Activated effector memory CD4-positive, alpha-beta T cell treated with anti-CD3 and anti-CD28 coated beads, Interleukin-2, amount 50 U/mL, for 16 hours (primary cell): ENCODE measurements around the gene FDX2.
A peak's percentile ranks its signal among the peaks of the same experiment; 100 is the strongest.

Source experiments
- DNase-seq: peaks from one replicate; pipeline ENCODE4 v3.0.0-alpha.2; 2020

The FDX2 gene

DNA sequence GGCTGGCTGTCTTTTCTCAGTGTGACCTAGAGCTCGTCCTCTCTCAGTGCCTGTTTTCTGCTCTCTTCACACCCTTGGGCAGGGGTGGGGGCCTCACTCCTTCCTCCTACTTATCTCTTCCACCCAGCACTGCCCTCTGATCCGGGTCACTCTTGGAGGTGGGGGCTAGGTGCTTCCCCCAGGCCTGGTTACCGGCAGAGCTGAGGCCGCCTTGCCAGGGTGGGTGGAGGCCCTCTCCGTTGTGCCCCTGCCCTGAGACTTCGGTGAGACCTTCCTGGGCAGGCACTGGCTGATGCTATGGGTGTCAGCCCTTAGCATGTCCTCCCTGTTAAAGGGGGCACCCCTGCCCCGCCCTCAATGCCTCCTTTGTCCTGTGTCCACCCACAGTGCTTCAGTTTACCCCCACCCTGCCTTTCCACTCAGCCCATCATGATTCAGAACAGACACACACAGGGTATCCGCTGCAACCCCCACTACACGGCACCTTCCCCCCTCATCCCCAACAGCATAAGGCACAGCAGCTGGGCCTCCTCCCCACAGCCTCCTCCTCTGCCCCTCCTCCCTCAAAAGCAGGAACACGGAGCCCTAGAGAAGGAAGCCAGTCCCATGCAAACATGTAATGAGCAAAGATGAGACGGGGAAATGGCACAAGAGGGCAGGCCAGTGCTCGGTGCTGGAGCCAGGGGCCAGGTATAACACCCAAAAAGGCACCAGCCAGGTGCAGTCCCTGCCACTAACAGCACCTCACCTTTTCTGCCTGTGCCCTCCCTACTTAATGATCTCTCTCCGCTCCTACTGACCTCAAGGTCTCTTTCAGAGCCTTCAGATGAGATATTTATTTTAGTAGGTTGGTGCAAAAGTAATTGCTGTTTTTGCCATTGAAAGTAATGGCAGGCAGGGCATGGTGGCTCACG, 16.0 kb downstream of the FDX2 start:
- DNase-seq = no peak

- DNase-seq = no peak
Measured at GRCh38 chr19:10295847-10296591, 19.8 kb downstream of the FDX2 start.

GRCh38 chr19:10295305-10295846, 20.4 kb downstream of the FDX2 start:
- peak; percentile 89 for DNase-seq

DNA sequence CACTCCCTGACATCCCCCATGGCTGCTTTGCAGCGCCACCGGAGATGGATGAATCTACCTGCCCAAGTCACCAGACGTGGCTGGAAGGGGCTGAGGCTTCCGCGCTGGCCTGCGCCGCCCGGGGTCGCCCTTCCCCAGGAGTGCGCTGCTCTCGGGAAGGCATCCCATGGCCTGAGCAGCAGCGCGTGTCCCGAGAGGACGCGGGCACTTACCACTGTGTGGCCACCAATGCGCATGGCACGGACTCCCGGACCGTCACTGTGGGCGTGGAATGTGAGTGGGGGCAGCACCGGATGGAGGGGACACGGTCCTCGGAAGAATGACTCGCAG, 21.5 kb downstream of the FDX2 start:
- DNase-seq = no peak

DNA sequence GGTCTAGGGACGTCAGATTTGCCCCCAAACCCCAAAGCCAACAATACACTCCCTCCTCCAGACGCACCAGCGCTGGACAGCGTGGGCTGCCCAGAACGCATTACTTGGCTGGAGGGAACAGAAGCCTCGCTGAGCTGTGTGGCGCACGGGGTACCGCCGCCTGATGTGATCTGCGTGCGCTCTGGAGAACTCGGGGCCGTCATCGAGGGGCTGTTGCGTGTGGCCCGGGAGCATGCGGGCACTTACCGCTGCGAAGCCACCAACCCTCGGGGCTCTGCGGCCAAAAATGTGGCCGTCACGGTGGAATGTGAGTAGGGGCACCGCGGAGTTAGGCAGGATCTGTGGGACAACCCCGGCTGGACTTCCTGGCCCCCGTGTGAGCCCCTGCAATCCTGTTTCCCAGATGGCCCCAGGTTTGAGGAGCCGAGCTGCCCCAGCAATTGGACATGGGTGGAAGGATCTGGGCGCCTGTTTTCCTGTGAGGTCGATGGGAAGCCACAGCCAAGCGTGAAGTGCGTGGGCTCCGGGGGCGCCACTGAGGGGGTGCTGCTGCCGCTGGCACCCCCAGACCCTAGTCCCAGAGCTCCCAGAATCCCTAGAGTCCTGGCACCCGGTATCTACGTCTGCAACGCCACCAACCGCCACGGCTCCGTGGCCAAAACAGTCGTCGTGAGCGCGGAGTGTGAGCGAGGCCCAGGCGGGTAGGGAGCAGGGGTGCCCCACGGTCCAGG, 22.0 kb downstream of the FDX2 start:
- DNase-seq = no peak

DNA sequence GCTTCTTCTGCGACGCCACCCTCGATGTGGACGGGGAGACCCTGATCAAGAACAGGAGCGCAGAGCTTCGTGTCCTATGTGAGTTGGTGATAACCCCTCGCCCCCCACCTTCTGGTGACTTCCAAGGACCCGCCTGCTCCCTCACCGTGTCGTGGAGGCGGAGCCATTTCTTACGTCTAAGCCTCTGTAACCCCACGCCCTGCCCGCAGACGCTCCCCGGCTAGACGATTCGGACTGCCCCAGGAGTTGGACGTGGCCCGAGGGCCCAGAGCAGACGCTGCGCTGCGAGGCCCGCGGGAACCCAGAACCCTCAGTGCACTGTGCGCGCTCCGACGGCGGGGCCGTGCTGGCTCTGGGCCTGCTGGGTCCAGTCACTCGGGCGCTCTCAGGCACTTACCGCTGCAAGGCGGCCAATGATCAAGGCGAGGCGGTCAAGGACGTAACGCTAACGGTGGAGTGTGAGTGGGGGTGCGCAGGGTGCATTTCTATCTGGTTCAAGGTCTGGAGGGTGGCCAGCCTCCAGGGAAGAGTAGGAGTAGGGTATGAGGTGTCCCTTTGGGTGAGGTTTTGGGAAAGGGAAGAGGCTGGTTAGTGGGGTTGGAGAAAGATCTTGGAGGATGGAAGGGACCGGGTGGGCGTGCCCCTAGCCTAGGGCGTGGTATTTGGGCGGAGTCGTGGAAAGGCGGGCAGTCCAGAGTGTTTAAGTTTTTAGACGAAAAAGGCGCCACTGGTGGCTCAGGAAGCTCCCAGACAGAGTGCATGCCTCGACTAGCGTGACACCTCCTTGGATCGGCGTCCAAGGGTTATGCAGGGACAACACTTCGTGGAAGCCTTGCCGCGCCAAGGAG, 22.8 kb downstream of the FDX2 start:
- no peak for DNase-seq

DNA sequence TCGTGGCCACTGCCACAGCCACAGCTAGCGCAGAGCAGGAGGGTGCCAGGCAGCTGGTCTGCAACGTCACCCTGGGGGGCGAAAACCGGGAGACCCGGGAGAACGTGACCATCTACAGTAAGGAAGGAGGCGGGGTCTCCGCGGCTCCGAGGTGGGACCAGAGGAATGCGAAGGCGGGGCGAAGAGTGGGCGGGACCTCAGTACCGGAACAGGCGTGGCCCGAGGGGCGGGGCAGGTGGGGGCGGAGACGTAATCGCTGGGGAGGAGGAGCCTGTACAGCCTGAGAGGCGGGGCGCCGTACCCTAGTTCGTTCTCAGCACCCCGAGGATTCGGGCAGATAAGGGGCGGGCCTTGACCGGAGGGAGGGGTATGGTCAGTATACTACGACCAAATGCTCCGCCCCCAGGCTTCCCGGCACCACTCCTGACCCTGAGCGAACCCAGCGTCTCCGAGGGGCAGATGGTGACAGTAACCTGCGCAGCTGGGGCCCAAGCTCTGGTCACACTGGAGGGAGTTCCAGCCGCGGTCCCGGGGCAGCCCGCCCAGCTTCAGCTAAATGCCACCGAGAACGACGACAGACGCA, 23.5 kb downstream of the FDX2 start:
- peak; percentile 88 for DNase-seq

- peak; percentile 69 for DNase-seq
Measured at GRCh38 chr19:10291554-10292205, 24.1 kb downstream of the FDX2 start.

DNA sequence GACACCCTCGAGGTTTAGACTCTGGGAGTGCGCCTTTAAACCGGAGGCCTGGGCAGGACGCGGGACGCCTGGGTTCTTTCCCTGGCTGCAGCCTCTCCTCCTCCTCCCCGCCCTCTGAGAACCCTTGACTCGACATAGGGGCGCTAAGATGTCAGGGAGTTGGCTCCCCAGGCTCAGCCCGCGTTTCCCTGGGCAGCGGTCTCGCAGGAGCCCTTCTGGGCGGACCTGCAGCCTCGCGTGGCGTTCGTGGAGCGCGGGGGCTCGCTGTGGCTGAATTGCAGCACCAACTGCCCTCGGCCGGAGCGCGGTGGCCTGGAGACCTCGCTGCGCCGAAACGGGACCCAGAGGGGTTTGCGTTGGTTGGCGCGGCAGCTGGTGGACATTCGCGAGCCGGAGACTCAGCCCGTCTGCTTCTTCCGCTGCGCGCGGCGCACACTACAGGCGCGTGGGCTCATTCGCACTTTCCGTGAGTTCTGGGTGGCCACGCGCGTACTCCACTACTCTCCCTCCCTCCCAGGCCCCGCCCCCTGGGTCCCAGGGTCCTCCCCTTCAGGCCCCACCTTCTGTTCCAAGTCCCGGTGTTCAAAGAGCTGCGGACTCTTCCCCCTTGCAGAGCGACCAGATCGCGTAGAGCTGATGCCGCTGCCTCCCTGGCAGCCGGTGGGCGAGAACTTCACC, 24.8 kb downstream of the FDX2 start:
- peak; percentile 84 for DNase-seq

DNA sequence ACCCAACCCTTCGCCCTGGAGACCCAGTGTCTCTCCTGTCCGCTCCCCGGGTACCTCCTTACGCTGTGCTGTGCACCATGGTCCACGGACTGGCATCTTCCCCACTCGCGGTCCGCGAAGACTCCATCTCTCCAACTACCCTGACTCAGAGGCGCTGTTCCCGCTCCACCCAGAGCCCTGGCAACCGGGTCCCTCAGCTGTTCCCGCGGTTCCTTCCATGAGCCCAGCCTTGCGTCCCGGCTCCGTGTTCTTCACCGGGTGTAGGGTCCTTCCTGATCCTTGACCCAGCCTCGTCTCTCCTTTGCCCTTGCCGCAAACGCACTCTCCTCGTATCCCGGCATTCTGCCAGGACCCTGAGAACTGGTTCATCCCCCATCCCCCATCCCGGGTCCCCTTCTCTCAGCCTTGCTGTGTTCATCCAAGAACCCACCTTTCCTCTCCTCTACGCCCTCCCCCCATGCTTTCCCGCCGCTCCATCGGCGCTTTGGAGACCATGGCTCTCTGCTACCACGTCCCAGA, 25.4 kb downstream of the FDX2 start:
- DNase-seq = no peak

- peak; percentile 80 for DNase-seq
Measured at GRCh38 chr19:10289836-10290356, 25.9 kb downstream of the FDX2 start, which contains the start of gene ICAM5. Gene ICAM5, plus strand, starts transcription at chr19:10289952. Its CDS starts 92 bp downstream, at chr19:10290044.

GRCh38 chr19:10289167-10289835, 26.5 kb downstream of the FDX2 start:
- DNase-seq = peak; percentile 88

DNA sequence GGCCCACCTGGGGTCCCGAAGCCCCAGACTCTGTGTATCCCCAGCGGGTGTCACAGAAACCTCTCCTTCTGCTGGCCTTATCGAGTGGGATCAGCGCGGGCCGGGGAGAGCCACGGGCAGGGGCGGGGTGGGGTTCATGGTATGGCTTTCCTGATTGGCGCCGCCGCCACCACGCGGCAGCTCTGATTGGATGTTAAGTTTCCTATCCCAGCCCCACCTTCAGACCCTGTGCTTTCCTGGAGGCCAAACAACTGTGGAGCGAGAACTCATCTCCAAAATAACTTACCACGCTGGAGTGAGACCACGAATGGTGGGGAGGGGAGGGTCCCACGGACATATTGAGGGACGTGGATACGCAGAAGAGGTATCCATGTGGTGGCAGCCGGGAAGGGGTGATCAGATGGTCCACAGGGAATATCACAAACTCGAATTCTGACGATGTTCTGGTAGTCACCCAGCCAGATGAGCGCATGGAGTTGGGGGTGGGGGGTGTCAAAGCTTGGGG, 27.1 kb downstream of the FDX2 start:
- peak; percentile 76 for DNase-seq

DNA sequence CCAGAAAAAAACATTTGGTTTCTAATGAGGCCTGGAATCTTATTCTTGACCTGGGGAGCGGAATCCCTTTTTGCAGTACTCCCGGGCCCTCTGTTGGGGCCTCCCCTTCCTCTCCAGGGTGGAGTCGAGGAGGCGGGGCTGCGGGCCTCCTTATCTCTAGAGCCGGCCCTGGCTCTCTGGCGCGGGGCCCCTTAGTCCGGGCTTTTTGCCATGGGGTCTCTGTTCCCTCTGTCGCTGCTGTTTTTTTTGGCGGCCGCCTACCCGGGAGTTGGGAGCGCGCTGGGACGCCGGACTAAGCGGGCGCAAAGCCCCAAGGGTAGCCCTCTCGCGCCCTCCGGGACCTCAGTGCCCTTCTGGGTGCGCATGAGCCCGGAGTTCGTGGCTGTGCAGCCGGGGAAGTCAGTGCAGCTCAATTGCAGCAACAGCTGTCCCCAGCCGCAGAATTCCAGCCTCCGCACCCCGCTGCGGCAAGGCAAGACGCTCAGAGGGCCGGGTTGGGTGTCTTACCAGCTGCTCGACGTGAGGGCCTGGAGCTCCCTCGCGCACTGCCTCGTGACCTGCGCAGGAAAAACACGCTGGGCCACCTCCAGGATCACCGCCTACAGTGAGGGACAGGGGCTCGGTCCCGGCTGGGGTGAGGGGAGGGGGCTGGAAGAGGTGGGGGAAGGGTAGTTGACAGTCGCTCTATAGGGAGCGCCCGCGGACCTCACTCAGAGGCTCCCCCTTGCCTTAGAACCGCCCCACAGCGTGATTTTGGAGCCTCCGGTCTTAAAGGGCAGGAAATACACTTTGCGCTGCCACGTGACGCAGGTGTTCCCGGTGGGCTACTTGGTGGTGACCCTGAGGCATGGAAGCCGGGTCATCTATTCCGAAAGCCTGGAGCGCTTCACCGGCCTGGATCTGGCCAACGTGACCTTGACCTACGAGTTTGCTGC, 28.7 kb downstream of the FDX2 start, which contains the start of gene ICAM4:
Gene ICAM4, plus strand, starts transcription at position 153 of the 935 bp plus-strand sequence. Its CDS starts 58 bp downstream, at position 211.
- DNase-seq = peak; percentile 72

DNA sequence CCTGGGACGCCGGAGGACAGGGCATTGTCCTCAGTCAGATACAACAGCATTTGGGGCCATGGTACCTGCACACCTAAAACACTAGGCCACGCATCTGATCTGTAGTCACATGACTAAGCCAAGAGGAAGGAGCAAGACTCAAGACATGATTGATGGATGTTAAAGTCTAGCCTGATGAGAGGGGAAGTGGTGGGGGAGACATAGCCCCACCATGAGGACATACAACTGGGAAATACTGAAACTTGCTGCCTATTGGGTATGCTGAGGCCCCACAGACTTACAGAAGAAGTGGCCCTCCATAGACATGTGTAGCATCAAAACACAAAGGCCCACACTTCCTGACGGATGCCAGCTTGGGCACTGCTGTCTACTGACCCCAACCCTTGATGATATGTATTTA, 30.4 kb downstream of the FDX2 start:
- no peak for DNase-seq

GRCh38 chr19:10284960-10285278, 30.9 kb downstream of the FDX2 start:
- no peak for DNase-seq

DNA sequence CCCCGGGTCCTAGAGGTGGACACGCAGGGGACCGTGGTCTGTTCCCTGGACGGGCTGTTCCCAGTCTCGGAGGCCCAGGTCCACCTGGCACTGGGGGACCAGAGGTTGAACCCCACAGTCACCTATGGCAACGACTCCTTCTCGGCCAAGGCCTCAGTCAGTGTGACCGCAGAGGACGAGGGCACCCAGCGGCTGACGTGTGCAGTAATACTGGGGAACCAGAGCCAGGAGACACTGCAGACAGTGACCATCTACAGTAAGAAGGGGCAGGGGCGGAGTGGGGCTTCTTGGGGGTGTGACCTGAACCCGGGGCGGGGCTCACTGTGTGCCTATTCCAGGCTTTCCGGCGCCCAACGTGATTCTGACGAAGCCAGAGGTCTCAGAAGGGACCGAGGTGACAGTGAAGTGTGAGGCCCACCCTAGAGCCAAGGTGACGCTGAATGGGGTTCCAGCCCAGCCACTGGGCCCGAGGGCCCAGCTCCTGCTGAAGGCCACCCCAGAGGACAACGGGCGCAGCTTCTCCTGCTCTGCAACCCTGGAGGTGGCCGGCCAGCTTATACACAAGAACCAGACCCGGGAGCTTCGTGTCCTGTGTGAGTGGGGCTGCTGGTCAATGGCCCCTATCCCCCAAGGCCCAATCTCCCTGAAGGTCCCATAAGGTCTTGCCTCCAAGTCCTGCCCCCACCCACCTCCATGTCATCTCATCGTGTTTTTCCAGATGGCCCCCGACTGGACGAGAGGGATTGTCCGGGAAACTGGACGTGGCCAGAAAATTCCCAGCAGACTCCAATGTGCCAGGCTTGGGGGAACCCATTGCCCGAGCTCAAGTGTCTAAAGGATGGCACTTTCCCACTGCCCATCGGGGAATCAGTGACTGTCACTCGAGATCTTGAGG, 31.5 kb downstream of the FDX2 start:
- no peak for DNase-seq
